Epithelial cell of proximal tubule (primary cell): ENCODE measurements around the gene MT1E. TPM values are rescaled to one million over a fixed set of nuclear protein-coding genes. Genes with fewer than 3 reads are reported as not detected.
"Not testable (repeated sequence)": the region's sequence is repeated elsewhere in the genome, so short reads cannot be mapped to it uniquely, and the experiment has no call there.

Experiments
- DNase-seq: peaks from one replicate; pipeline ENCODE4 v3.0.0-alpha.2; 2011; ENCODE audit warnings: low read depth
- H3K4me3 ChIP-seq: 2 replicates; pipeline ENCODE4 v1.5.1; 2011; ENCODE audit warnings: low read depth, mild to moderate bottlenecking, low read length
- total RNA-seq: library from RNA; depleted of rRNA; stranded (reverse); fragments of >200 nt; gene quantifications from 2 replicates; pipeline ENCODE4 v1.2.3, GENCODE V29; 2015
- TF ChIP-seq, protein P1 (sequence below): conservative IDR thresholded peaks from 2 replicates; pipeline ENCODE4 v1.5.1; 2012; ENCODE audit warnings: low read depth, mild to moderate bottlenecking, low read length

The MT1E gene
- total RNA-seq, 1 donor from 2014 or later: 1,203 TPM

DNA sequence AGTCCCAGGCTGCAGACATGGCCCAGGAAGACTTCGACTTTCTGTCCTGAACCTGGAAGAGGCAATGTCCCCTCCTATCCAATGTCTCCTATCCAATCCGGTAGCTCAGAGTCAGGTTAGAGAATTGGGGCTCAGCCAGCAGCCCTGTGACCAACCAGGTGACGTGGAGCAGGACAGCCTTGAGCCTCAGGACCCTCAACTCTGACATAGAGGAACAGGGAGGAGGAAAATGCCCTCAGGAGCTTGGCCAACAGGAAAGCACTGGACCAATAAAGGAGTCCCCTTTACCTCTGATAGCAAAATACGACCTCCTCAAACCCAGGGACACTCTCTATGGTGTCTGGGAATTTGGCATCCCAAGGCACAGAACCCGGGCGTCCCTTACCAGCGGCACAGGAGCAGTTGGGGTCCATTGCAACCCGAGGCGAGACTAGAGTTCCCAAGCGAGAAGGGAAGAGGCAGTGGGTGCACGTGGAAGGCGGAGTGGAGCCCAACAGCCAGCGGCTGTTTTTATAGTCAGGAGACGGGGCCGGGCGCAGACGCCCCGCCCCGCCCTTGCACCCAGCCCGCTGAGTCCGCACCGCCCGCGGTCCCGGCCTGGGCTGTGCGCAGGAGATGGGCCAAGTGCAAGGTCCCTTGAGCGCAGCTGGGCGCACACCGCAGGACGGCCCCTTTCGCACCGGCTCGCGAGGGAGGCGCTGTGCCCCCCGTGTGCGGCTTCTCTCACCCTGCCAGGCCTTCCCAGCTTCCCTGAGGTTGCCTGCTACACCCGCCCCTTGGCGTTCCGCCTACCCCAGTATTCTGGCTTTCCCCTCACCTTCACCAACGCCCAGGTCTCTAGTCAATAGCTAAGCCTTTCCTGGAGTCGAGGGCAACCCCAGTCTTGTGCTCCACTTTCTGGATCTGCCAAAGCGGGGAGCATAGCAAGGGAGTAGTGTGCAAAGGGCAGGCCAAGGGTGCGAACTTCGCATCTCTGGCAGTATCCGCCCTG lies 42.3 kb downstream of the MT1E start, which contains the start of gene MT1G:
TSS of gene MT1G (minus strand) at position 485 of the 991 bp plus-strand sequence. CDS start at position 413, 72 bp downstream.
- no peak for DNase-seq
- TF ChIP-seq, protein P1, sequence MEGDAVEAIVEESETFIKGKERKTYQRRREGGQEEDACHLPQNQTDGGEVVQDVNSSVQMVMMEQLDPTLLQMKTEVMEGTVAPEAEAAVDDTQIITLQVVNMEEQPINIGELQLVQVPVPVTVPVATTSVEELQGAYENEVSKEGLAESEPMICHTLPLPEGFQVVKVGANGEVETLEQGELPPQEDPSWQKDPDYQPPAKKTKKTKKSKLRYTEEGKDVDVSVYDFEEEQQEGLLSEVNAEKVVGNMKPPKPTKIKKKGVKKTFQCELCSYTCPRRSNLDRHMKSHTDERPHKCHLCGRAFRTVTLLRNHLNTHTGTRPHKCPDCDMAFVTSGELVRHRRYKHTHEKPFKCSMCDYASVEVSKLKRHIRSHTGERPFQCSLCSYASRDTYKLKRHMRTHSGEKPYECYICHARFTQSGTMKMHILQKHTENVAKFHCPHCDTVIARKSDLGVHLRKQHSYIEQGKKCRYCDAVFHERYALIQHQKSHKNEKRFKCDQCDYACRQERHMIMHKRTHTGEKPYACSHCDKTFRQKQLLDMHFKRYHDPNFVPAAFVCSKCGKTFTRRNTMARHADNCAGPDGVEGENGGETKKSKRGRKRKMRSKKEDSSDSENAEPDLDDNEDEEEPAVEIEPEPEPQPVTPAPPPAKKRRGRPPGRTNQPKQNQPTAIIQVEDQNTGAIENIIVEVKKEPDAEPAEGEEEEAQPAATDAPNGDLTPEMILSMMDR: no peak
- H3K4me3 ChIP-seq: peak within 1 kb of the TSS; percentile 53

DNA sequence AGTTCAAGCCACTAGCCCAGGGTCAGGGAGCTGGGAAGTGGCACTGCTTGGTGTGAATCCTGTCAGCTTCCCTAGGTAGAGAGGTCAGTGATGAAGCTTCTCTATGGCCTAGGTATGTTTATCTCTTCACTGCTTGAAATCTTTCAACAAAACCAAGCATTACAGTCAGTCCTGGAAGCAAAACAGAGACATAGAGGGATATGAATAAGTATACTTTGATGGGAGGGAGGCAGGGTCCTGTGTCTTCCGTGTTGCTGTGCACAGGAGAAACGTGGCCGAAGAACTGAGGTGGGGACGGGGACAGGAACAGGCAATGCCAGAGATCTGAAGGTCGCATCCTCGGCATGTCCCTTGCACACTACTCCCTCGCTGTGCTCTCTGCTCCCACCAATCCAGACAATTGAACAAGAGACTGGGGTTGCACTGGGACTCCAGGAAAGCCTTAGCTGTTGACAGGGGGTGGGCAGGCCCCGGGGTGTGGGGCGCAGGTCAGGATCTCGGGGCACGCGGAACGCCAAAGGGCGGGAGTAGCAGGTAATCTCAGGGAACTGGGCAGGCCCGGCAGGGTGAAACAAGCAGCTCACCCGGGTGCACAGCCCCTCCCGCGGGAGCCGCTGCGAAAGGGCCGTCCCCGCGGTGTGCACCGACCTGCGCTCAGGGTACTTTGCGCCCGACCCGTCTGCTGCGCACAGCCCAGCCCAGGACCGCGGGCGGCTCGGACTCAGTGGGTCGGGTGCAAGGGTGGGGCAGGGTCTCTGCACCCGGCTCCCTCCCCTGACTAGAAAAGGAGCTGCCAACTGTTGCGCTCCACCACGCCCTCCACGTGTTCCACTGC lies 43.6 kb downstream of the MT1E start, which contains the start of gene MT1H:
TSS of gene MT1H (plus strand) at position 810 of the 835 bp plus-strand sequence. CDS start 71 bp downstream, outside the sequence.
- TF ChIP-seq, protein P1: no peak

DNA sequence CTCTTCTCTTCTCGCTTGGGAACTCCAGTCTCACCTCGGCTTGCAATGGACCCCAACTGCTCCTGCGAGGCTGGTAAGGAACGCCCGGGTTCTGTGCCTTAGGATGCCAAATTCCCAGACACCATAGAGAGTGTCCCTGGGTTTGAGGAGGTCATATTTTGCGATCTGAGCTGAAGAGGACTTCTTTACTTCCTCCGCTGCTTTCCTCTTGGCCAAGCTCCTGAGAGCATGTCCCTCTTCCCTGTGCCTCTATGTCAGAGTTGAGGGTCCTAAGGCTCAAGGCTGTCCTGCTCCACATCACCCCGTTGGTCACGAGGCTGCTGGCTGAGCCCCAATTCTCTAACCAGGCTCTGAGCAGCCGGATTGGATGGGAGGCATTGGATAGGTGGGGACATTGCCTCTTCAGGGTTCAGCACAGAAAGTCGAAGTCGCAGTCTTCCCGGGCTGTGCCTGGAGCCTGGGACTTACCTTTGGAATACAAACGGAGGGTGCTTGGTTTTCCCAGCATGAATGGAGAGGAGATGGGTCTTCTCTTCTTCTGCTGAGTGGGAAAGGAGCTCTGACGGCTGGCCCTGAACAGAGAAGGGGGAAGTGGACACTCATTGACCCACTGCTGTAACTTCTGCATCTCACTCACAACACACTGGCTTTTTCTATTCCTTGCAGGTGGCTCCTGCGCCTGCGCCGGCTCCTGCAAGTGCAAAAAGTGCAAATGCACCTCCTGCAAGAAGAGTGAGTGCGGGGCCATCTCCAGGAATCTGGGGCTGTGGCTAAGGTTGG lies 44.4 kb downstream of the MT1E start:
- peak overlapping the region; percentile 7 for H3K4me3 ChIP-seq
- no peak for DNase-seq
- TF ChIP-seq, protein P1: no peak

More for the DNA sequence above, 43.6 kb downstream of the MT1E start, which contains the start of gene MT1H:
- DNase-seq: no peak
- peak within 1 kb of the TSS; percentile 7 for H3K4me3 ChIP-seq

DNA sequence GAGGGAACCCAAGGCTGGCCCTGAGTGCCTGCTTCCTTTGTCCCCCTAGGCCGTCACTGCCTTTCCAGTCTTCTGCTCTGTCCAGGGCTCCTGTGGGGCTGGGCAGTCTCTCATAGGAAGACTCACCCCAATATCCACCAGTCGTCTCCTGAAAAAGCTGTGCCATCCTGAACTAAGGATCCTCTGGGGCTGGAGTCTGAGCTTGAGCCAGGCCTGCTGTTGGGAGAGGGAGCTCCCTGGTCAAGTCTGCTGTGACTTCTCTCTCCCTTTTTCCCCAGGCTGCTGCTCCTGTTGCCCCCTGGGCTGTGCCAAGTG lies 45.0 kb downstream of the MT1E start:
- no peak for DNase-seq
- H3K4me3 ChIP-seq: peak overlapping the region; percentile 7
- TF ChIP-seq, protein P1: no peak

DNA sequence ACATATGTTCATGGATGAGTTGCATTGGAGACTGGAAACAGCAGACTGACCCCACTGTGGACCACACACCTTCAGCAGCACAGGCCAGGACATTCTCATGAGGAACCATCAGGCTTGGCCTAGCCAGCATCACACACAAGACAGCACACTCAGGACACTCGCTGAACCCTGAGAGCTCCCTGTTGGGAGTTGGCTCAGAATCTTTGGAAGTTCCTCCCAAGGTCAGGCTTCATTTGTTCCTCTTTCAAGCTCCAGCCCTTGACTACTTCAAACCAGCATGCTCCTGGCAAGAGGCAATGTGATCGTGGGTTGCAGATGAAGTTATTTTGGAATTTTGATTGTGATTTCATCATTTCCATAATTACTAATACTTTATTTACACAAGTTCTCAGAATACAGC lies 46.1 kb downstream of the MT1E start:
- H3K4me3 ChIP-seq, DNase-seq: not testable (repeated sequence)

DNA sequence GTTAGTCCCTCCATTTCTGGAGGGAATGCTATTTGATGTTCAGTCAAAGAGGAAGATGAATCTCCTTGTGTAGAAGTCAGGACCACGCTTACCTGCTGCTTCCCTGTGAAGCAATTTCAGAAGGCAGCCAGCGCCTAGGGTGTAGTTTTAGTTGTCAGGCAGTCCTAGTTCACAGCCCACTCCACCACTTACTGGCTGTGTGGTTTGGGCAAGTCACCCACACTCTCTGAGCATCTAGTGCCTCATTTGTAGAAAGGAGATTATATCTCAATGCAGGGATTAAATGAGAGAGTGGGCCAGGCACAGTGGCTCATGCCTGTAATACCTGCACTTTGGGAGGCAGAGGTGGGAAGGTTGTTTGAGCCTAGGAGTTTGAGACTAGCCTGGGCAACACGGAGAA lies 46.6 kb downstream of the MT1E start:
- not testable (repeated sequence) for H3K4me3 ChIP-seq, DNase-seq

DNA sequence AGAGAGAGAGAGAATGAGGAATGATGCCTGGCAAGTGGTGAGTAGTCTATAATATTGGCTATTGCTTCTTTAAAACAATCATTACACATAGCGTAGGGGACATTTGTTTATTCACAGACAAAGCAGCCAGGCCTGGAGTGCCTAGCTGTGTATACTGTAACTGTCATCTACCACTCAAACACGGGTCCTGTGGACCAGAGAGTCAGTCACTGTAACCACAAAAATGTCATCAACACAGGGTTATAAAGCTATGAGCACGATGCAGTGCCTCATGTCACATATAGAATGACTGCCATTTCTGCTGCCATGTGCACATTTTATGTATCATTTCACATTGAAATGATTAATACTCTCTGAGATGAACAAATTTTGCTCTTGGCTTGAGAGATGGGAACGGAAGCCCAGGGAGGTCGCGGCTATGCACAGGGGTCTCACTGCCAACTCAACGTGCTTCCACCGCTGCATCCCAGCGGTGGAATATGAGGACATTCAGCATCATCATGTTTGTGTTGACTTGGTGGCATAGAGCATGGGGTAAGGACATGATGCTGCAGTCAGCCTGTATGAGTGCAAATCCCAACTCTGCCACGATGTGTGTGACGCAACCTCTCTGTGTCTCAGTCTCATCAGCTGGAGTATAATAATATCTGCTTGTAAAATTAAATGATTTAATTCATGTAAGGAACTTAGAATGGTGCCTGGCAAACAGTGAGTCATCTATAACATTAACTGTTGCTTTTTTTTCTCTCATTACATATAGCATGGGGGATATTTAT lies 47.4 kb downstream of the MT1E start:
- no peak overlapping the region for H3K4me3 ChIP-seq
- DNase-seq: no peak
- TF ChIP-seq, protein P1: no peak
